Esophagus squamous epithelium (tissue), 4 donors: ENCODE measurements around the gene MBD6.

Source experiments
- POLR2A ChIP-seq, 4 donors: fragments of 450-650 bp; IDR thresholded peaks; one replicate each; pipeline ENCODE4 v1.6.1; 2017; ENCODE audit warnings: antibody characterized with exemption in 4 of 4, mild to moderate bottlenecking in 4 of 4, moderate library complexity in 3 of 4
- TF ChIP-seq, protein P1 (sequence below), 6 experiments: fragments of 450-650 bp in 4 of 6; fragments of 200-600 bp in 2 of 6; sonication (generic) in 2 of 6; IDR thresholded peaks; one replicate each; pipeline ENCODE4 v1.5.1; 2016 to 2019; ENCODE audit warnings: antibody characterized with exemption in 6 of 6, mild to moderate bottlenecking in 4 of 6, moderate library complexity in 4 of 6

DNA sequence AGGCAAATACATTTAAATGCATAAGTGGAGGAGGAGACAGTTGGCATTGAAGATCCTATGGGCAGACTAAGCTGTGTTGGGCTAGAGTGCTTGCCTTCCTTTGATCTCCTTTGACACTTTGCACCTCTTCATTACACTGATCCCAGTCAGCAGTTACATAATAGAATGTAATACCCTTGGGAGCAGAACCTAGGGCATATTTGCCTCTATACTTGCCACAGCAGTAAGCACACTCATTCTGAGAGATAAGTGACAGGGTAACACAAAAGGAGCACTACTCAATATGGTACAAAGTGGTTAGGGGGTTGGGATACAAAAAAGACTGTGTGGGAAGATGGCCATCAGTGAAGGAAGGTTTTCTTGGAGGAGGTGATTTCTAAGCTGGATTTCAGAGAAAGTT lies 25.8 kb upstream of the MBD6 start:
- TF ChIP-seq POLR2A (IDR thresholded peaks at IDR 0.05), result no peak
- TF ChIP-seq, protein P1, sequence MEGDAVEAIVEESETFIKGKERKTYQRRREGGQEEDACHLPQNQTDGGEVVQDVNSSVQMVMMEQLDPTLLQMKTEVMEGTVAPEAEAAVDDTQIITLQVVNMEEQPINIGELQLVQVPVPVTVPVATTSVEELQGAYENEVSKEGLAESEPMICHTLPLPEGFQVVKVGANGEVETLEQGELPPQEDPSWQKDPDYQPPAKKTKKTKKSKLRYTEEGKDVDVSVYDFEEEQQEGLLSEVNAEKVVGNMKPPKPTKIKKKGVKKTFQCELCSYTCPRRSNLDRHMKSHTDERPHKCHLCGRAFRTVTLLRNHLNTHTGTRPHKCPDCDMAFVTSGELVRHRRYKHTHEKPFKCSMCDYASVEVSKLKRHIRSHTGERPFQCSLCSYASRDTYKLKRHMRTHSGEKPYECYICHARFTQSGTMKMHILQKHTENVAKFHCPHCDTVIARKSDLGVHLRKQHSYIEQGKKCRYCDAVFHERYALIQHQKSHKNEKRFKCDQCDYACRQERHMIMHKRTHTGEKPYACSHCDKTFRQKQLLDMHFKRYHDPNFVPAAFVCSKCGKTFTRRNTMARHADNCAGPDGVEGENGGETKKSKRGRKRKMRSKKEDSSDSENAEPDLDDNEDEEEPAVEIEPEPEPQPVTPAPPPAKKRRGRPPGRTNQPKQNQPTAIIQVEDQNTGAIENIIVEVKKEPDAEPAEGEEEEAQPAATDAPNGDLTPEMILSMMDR (IDR thresholded peaks at IDR 0.05), result no peak
